Activated gamma-delta T cell treated with anti-CD3 and anti-CD28 coated beads, Interleukin-2, amount 50 U/mL, for 16 hours (primary cell): ENCODE data around the gene PUS1.
"Not testable (repeated sequence)": the region's sequence is repeated elsewhere in the genome, so short reads cannot be mapped to it uniquely, and the experiment has no call there.

Source experiments
- DNase-seq: peaks from one replicate; pipeline ENCODE4 v3.0.0-alpha.2; 2020; ENCODE audit warnings: low read depth

PUS1 gene

DNA sequence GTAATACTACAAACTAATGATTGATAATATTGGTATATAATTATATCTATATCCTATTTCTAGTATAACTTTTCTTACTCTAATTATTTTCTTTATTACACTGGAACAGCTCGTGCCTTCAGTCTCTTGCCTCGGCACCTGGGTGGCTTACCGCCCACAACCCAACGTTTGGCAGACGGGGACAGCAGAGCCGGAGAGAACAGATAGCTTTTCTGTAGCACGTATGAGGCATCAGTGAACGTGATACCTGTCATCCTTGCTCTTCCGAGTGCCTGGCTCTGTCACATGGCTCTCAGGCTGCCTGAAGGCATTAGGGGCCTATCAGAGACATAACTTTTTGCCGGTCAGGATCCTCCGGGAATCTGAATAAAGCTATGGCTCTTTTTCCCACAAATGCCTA, 5.5 kb downstream of the PUS1 start:
- no peak for DNase-seq

- DNase-seq = no peak
These were observed 9.0 kb downstream of the PUS1 start for GRCh38 chr12:131938082-131938481.

DNA sequence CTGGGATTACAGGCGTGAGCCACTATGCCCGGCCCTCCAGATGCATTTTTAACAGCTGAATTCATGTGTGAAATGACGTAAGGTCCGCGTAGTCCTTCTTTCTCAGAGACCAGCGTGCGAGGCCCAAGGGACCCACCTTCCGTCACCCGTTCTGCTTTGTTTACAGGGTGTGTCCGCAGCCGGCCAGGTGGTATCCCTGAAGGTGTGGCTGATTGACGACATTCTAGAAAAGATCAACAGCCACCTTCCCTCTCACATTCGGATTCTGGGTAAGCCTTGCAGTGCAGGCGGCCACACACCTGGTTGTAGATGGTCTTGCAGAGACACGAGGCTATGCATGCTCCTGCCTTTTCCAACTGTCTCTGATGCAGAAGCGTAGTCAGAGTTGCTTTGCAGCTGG, 9.9 kb downstream of the PUS1 start:
- no peak for DNase-seq

- no peak for DNase-seq
These were observed 11.1 kb downstream of the PUS1 start for GRCh38 chr12:131940141-131940547.

- DNase-seq = no peak
These were observed 12.3 kb downstream of the PUS1 start for GRCh38 chr12:131941116-131941986.

DNA sequence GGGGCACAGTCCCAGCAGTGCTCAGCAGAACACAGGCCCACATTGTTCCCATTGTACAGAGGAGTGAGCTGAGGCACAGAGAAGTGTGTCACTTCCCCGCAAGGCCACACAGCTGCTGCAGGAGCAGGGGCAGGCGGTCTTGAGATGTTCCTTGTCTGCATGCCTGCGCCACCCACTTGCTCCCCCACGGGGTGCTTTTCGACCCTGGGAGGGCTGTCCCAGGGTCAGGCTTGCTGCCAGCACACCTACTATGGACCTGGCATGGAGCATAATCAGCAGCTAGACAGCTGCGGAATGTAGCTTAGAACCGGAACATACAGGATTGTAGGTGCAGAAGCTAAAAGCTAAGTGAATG, 12.9 kb downstream of the PUS1 start:
- no peak for DNase-seq

- no peak for DNase-seq
These were observed 13.6 kb downstream of the PUS1 start for GRCh38 chr12:131942671-131943070.

DNA sequence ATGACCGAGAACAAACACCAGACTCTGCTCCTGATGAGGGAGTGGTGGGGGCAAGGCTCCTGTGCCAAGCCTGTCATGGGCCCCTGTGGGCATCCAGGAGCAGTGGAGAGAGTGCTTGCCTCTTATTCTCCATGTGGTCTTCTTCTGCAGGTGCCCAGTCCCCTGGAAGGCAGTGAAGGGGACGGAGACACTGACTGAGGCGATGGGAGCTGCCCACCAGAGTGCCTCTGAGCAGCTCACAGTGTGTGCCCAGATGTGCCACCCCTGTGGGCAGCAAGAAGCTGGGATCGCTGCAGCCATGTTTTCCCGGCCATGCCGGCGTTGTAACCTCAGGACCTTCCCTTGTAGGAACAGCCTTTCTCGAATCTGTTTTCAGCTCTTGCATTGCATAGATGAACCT, 14.3 kb downstream of the PUS1 start:
- DNase-seq = no peak

DNA sequence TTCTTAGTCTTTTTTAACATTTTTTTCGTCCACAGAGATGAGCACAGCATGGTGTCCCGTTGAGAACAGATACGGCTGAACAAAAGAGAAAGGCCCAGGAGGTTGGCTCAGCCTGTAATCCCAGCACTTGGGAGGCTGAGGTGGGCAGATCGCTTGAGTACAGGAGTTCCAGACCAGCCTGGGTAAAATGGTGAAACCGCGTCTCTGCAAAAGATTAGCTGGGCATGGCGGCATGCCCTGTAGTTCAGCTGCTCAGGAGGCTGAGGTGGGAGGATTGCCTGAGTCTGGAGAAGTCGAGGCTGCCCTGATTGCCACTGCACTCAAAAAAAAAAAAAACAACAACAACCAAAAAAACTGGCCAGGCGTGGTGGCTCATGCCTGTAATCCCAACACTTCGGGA, 14.8 kb downstream of the PUS1 start:
- no peak for DNase-seq

DNA sequence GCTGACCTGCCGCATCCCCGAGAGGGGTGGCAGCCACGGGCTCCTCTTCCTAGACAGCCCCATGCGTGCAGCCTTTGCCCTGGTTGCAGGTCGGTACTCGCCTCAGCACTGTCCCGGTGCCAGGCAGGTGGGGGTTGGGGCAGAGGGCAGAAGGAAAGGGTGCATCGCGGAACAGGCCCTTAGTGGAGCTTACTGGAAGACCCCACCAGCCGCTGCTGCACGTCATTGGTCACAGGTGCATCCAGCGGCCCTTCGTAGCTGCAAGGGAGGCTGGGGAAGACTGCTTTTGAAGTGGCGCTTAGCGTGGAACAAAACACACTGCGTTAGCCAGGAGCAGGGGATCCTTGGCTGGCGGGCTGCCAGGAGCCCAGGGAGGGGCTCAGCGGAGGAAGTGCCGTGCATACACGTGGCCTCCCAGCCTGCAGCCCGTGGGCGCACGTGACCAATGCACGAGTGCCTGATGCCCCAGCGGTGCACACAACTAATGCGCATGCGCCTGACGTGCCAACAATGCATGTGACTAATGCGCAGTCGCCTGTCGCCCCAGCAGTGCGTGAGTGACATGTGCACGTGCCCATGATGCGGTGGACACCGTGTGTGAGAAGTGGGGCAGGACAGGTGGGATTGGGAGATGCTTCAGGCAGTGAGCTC, 15.7 kb downstream of the PUS1 start:
- DNase-seq = no peak

GRCh38 chr12:131946757-131947156, 17.7 kb downstream of the PUS1 start:
- DNase-seq = no peak

- DNase-seq = no peak
These were observed 18.5 kb downstream of the PUS1 start for GRCh38 chr12:131947482-131948027.

- no peak for DNase-seq
These were observed 19.2 kb downstream of the PUS1 start for GRCh38 chr12:131948166-131948712.

GRCh38 chr12:131948713-131949430, 19.8 kb downstream of the PUS1 start:
- not testable (repeated sequence) for DNase-seq

DNA sequence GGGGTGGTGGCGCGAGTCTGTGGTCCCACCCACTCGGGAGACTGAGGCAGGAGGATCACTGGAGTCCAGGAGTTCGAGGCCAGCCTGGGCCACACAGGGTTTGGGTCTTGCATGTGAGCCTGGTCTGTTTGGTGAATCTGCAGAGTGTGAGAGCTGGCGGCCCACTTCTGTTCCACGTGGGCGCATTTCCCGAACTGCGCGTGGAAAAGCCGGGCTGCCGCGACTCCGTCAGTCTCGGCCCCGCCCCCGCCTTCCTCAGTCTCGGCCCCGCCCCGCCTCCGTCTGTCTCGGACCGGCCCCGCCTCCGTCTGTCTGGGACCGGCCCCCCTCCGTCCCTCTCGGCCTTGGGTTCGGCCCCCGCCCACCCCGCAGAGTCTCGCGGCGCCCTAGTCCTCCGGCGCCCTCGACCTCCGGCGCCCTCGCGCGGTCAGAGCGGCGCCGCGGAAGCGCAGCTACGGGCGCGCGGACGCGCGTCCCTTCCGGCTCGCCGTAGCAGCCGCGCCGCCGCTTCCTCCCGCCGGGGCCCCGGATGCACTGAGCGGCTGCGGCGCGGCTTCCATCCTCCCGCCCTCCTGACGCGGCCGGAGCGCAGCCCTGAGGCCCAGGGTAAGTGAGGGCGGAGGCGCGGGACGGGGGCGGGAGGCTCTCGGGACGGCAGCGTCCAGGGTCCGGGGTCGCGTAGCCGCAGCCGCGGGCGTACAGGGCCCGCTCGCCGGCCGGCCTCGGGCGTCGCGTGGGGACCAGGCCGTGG, 20.5 kb downstream of the PUS1 start, which contains the start of gene EP400:
TSS of gene EP400 (plus strand) at position 512 of the 751 bp plus-strand sequence. CDS start 10,678 bp downstream, outside the sequence.
- DNase-seq = peak; percentile 91

DNA sequence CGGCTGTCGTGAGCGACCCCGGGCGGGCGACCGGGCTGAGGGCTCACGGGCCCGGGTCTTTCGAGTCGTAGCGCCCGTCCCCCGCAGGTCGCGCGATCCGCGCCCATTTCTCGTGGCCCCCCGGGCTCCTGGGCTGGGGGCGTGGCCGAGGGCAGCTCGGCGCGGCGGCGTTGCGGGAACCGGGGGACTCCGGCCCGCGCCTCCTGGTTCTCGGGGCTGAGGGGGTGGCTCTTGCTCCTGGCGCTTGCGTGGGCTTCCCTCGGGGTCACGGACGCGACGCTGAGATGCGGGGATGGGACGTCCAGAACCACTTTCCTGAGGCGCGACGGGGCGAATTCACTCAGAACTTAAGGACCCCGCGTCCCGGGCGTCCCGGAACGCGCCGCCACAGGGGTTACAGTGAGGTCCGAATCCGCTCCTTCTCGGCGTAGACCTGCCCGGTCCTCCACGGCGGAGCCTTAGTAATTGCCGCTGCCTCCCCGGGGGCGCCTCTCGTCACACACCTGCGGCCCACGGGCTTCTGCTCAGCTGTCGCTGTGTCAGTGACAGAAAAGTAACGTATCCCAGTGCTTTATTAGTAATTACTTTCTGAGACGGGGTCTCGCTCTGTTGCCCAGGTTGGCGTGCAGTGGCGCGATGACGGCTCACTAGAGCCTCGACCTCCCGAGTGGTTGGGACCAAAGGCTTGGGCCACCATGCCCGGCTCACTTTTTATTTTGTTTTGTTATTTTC, 21.3 kb downstream of the PUS1 start:
- DNase-seq = peak; percentile 14

GRCh38 chr12:131953810-131954209, 24.7 kb downstream of the PUS1 start:
- not testable (repeated sequence) for DNase-seq

- DNase-seq = not testable (repeated sequence)
These were observed 25.4 kb downstream of the PUS1 start for GRCh38 chr12:131954460-131954859.

- DNase-seq = no peak
These were observed 30.0 kb downstream of the PUS1 start for GRCh38 chr12:131959116-131959515.
